ENCODE measurements around the gene DCST2. TPM values are rescaled to one million over a fixed set of nuclear protein-coding genes. Genes with fewer than 3 reads are reported as not detected.

The DCST2 gene
- total RNA-seq, 1 donor from 2014 or later: 2.2 TPM

GRCh38 chr1:155042789-155043188 lies 9.2 kb upstream of the DCST2 start:
- no peak for DNase-seq (ENCODE audit: low spot score, unreplicated experiment)

GRCh38 chr1:155040358-155041093 lies 6.9 kb upstream of the DCST2 start:
- Mint-ChIP-seq H3K27ac (no peak overlapping the region), H3K27me3 (peaks cover 18% of the 10 kb centered on the region), H3K4me3 (ENCODE audit: low read depth) (no peak overlapping the region), H3K4me1 (ENCODE audit: low read depth) (peaks cover 10% of the 10 kb centered on the region), H3K9me3 (ENCODE audit: low read depth) (no peaks in the 10 kb centered on the region), H3K36me3 (ENCODE audit: insufficient read depth) (no peaks in the 10 kb centered on the region)
- no peak for DNase-seq (ENCODE audit: low spot score, unreplicated experiment)
- no peak for TF ChIP-seq CTCF (IDR thresholded peaks at IDR 0.05; ENCODE audit: unreplicated experiment)

More at GRCh38 chr1:155042789-155043188, 9.2 kb upstream of the DCST2 start:
- no peak for TF ChIP-seq CTCF (IDR thresholded peaks at IDR 0.05; ENCODE audit: unreplicated experiment)
- H3K36me3 Mint-ChIP-seq (ENCODE audit: insufficient read depth): no peaks in the 10 kb centered on the region
- H3K9me3 Mint-ChIP-seq (ENCODE audit: low read depth): no peaks in the 10 kb centered on the region
- H3K27me3 Mint-ChIP-seq: peaks cover 17% of the 10 kb centered on the region
- H3K4me1 Mint-ChIP-seq (ENCODE audit: low read depth): peaks cover 10% of the 10 kb centered on the region
- H3K27ac Mint-ChIP-seq: no peak overlapping the region
- no peak overlapping the region for H3K4me3 Mint-ChIP-seq (ENCODE audit: low read depth)

GRCh38 chr1:155039308-155039669 lies 5.7 kb upstream of the DCST2 start:
- no peak for TF ChIP-seq CTCF (IDR thresholded peaks at IDR 0.05; ENCODE audit: unreplicated experiment)

GRCh38 chr1:155038602-155039307 lies 5.2 kb upstream of the DCST2 start:
- Mint-ChIP-seq H3K36me3 (ENCODE audit: insufficient read depth) (no peaks in the 10 kb centered on the region), H3K27ac (no peak overlapping the region), H3K27me3 (peaks cover 23% of the 10 kb centered on the region), H3K4me3 (ENCODE audit: low read depth) (no peak overlapping the region), H3K4me1 (ENCODE audit: low read depth) (peaks cover 5% of the 10 kb centered on the region), H3K9me3 (ENCODE audit: low read depth) (no peaks in the 10 kb centered on the region)
- DNase-seq (ENCODE audit: low spot score, unreplicated experiment): no peak
- no peak for TF ChIP-seq CTCF (IDR thresholded peaks at IDR 0.05; ENCODE audit: unreplicated experiment)

More at GRCh38 chr1:155039308-155039669, 5.7 kb upstream of the DCST2 start:
- Mint-ChIP-seq H3K9me3 (ENCODE audit: low read depth) (no peaks in the 10 kb centered on the region), H3K36me3 (ENCODE audit: insufficient read depth) (no peaks in the 10 kb centered on the region), H3K4me3 (ENCODE audit: low read depth) (no peak overlapping the region), H3K4me1 (ENCODE audit: low read depth) (peaks cover 5% of the 10 kb centered on the region), H3K27me3 (peaks cover 23% of the 10 kb centered on the region), H3K27ac (no peak overlapping the region)
- no peak for DNase-seq (ENCODE audit: low spot score, unreplicated experiment)

GRCh38 chr1:155037851-155038441 lies 4.4 kb upstream of the DCST2 start:
- no peak overlapping the region for H3K27ac Mint-ChIP-seq
- no peak for DNase-seq (ENCODE audit: low spot score, unreplicated experiment)
- peaks cover 23% of the 10 kb centered on the region for H3K27me3 Mint-ChIP-seq

More at GRCh38 chr1:155037851-155038441, 4.4 kb upstream of the DCST2 start:
- no peak overlapping the region for H3K4me3 Mint-ChIP-seq (ENCODE audit: low read depth)
- no peaks in the 10 kb centered on the region for H3K36me3 Mint-ChIP-seq (ENCODE audit: insufficient read depth)
- peaks cover 3% of the 10 kb centered on the region for H3K4me1 Mint-ChIP-seq (ENCODE audit: low read depth)
- no peaks in the 10 kb centered on the region for H3K9me3 Mint-ChIP-seq (ENCODE audit: low read depth)
- TF ChIP-seq CTCF (IDR thresholded peaks at IDR 0.05; ENCODE audit: unreplicated experiment): no peak
